ENCODE results near the gene RIC8B. TPM values are rescaled to one million over a fixed set of nuclear protein-coding genes. Genes with fewer than 3 reads are reported as not detected.

Gene RIC8B
- total RNA-seq, 1 donor from 2014 or later = 11.6 TPM

DNA sequence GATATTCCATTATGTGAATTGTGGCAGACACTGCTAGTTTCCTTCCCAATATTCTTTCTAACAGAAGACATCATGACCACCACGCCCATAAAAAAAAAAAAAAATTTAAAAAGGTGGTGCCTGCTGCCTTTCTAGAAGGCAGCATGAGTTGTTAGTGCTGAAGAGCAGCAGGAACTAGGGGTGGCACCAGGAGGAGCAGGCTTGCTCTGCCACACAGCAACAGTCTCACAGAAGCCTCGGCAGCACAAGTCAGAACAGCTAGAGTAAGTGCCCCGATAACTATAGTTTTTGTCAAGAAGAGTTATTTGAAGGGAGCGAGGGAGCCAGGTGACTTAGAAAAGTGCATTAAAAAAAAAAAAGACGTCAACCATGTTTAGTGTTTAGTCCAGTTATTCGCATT lies 114.8 kb downstream of the RIC8B start:
- TF ChIP-seq, protein P1, sequence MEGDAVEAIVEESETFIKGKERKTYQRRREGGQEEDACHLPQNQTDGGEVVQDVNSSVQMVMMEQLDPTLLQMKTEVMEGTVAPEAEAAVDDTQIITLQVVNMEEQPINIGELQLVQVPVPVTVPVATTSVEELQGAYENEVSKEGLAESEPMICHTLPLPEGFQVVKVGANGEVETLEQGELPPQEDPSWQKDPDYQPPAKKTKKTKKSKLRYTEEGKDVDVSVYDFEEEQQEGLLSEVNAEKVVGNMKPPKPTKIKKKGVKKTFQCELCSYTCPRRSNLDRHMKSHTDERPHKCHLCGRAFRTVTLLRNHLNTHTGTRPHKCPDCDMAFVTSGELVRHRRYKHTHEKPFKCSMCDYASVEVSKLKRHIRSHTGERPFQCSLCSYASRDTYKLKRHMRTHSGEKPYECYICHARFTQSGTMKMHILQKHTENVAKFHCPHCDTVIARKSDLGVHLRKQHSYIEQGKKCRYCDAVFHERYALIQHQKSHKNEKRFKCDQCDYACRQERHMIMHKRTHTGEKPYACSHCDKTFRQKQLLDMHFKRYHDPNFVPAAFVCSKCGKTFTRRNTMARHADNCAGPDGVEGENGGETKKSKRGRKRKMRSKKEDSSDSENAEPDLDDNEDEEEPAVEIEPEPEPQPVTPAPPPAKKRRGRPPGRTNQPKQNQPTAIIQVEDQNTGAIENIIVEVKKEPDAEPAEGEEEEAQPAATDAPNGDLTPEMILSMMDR (IDR thresholded peaks at IDR 0.05) = no peak
- Histone ChIP-seq H3K36me3 (peaks cover 14% of the 10 kb centered on the region), H3K27me3 (no peaks in the 10 kb centered on the region), H3K4me1 (no peaks in the 10 kb centered on the region), H3K4me3 (no peak overlapping the region), H3K27ac (no peak overlapping the region), H3K9me3 (no peaks in the 10 kb centered on the region)
- no peak for DNase-seq
- intact Hi-C loops (cut with DNase I) = no loop called here
- ATAC-seq = no peak

DNA sequence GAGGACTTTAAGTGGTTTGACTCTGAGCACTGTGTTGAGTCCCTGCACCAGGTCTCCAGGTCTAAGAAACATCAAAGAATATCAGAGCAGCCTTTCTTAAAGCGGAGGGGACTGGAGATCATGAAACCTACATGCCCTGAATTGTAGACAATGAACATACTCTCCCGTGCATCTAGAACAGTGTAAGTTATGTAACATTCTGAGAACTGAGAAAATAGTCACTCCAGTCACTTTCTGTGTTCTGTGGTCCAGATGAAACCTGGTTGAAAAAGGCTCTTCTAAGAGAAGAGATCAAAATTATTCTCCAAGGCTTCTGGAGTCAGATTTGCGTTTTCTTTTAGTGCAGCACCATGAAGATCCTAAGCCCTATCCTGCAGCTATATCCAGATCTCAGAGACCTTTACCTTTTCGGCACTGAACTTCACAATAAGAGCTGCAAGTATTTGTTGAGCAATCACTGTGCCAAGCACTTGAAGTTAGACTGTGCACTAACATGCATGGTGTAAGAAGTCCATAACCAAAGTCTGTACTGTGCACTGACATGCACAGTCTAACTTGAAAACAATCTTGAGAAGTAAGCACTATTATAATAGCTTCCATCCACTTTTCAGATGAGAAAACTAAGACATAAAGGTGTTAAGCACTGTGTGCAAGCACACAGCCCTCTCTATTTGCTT lies 115.6 kb downstream of the RIC8B start:
- Histone ChIP-seq H3K27ac (no peak overlapping the region), H3K27me3 (no peaks in the 10 kb centered on the region), H3K4me3 (no peak overlapping the region), H3K4me1 (no peaks in the 10 kb centered on the region), H3K9me3 (no peaks in the 10 kb centered on the region), H3K36me3 (peaks cover 14% of the 10 kb centered on the region)
- intact Hi-C loops (cut with DNase I) = no loop called here
- ATAC-seq (peak; percentile 78), DNase-seq (no peak)
- TF ChIP-seq, protein P1 (IDR thresholded peaks at IDR 0.05) = no peak

DNA sequence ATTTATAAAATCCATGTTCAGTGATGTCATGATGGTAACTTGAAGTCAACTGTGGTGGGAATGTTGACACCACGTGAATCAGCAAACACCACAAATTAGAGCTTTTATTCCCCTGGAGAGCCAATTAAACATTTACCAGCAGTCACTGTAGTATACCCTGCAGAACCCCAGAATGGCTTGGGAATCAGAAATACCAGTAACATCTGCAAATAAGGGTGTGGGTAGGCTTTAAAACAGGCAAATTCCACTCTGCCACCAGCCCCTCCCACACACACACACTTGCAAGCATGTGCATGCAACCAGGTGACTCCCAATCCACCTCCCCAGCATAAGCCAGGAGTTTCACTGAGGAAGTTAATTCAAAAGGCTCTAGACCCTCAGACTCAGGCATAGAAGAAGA lies 117.6 kb downstream of the RIC8B start:
- intact Hi-C loops (cut with DNase I) = no loop called here
- H3K36me3 ChIP-seq = no peaks in the 10 kb centered on the region
- ATAC-seq (peak; percentile 20), DNase-seq (no peak)
- H3K27ac ChIP-seq = no peak overlapping the region
- H3K27me3 ChIP-seq = no peaks in the 10 kb centered on the region
- TF ChIP-seq, protein P1 (IDR thresholded peaks at IDR 0.05) = no peak
- H3K4me3 ChIP-seq = no peak overlapping the region
- H3K9me3 ChIP-seq = no peaks in the 10 kb centered on the region
- no peaks in the 10 kb centered on the region for H3K4me1 ChIP-seq

DNA sequence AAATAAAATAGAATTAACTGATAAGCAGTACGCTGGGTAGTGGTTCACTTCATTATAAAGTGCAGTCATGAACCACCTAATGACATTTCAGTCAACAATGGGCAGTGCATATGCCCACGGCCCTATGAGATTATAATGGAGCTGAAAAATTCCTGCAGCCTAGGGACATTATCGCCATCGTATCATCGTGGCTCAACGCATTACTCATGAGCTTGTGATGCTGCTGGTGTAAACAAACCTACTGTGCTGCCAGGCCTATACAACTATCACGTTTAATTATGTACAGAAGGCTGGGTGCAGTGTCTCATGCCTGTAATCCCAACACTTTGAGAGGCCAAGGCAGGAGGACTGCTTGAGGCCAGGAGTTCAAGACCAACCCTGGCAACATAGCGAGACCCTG lies 119.0 kb downstream of the RIC8B start:
- ATAC-seq (no peak), DNase-seq (no peak)
- no peak overlapping the region for H3K27ac ChIP-seq
- no peaks in the 10 kb centered on the region for H3K27me3 ChIP-seq
- H3K36me3 ChIP-seq = no peaks in the 10 kb centered on the region
- H3K4me3 ChIP-seq = no peak overlapping the region
- intact Hi-C loops (cut with DNase I) = no loop called here
- no peaks in the 10 kb centered on the region for H3K9me3 ChIP-seq
- no peaks in the 10 kb centered on the region for H3K4me1 ChIP-seq
- TF ChIP-seq, protein P1 (IDR thresholded peaks at IDR 0.05) = no peak

DNA sequence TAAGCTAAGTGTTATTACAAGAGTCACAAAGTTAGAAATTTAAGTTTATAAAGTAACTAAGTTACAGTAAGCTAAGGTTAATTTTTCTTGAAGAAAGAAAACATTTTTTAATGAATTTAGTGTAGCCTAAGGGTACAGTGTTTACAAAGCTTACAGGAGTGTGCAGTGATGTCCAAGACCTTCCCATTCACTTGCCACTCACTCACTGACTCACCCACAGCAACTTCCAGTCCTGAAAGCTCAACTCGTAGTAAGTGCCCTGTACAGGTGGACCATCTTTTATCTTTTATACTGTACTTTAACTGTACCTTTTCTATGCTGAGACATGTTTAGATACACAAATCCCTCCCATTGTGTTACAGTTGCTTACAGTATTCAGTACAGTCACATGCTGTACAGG lies 120.3 kb downstream of the RIC8B start:
- DNase-seq = no peak
- Histone ChIP-seq H3K27ac (no peak overlapping the region), H3K27me3 (no peaks in the 10 kb centered on the region), H3K4me1 (no peaks in the 10 kb centered on the region), H3K36me3 (no peaks in the 10 kb centered on the region), H3K9me3 (no peaks in the 10 kb centered on the region), H3K4me3 (no peak overlapping the region)
- ATAC-seq = no peak
- intact Hi-C loops (cut with DNase I) = no loop called here
- TF ChIP-seq, protein P1 (IDR thresholded peaks at IDR 0.05) = no peak

DNA sequence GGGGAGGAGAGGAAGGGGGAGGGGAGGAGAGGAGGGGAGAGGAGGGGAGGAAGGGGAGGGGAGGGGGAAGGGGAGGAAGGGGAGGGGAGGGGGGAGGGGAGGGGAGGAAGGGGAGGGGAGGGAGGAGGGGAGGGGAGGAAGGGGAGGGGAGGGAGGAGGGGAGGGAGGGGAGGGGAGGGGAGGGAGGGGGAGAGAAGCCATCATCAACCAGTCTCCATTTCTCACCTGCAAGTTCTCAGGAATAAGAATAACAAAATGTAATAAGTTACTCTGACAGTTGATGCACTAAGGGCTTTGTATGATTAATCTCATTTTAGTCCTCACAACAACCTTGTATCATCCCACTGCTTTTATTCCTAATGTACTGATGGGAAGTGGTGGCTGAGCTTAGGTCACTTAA lies 122.1 kb downstream of the RIC8B start:
- Histone ChIP-seq H3K27me3 (no peaks in the 10 kb centered on the region), H3K27ac (no peak overlapping the region), H3K4me1 (no peaks in the 10 kb centered on the region), H3K9me3 (no peaks in the 10 kb centered on the region), H3K36me3 (no peaks in the 10 kb centered on the region), H3K4me3 (no peak overlapping the region)
- ATAC-seq = no peak
- no peak for DNase-seq
- intact Hi-C loops (cut with DNase I) = no loop called here
- TF ChIP-seq, protein P1 (IDR thresholded peaks at IDR 0.05) = no peak

Measured in upper lobe of right lung (tissue), 1 donor.